Gastrocnemius medialis (tissue), 4 donors: ENCODE data around the gene LYL1. TPM values are rescaled to one million over a fixed set of nuclear protein-coding genes. Genes with fewer than 3 reads are reported as not detected.

Experiments
- ATAC-seq, 2 donors: fragments of 150-250 bp; one replicate each; pipeline ENCODE4 v1.9.1; 2016
- DNase-seq, 2 donors: peaks; one replicate each; pipeline ENCODE4 v3.0.0-alpha.2; 2019
- H3K27ac ChIP-seq, 4 donors: fragments of 200-600 bp; sonication (generic); 1 replicate in 1 of 4; 2 replicates in 3 of 4; pipeline ENCODE4 v1.5.1; 2016 to 2018; ENCODE audit warnings: mild to moderate bottlenecking in 2 of 4, moderate library complexity in 1 of 4
- H3K27me3 ChIP-seq, 3 donors: fragments of 200-600 bp; sonication (generic) in 2 of 3; 1 replicate in 1 of 3; 2 replicates in 2 of 3; pipeline versions ENCODE4 v1.5.1 to v1.6.0; 2016 to 2019; ENCODE audit warnings: mild to moderate bottlenecking in 1 of 3, moderate library complexity in 1 of 3
- H3K36me3 ChIP-seq, 2 donors: fragments of 200-600 bp; sonication (generic) in 1 of 2; one replicate each; pipeline ENCODE4 v1.5.1; 2017 to 2018
- H3K4me1 ChIP-seq, 2 donors: fragments of 200-600 bp; sonication (generic) in 1 of 2; one replicate each; pipeline ENCODE4 v1.5.1; 2016 to 2017; ENCODE audit warnings: mild to moderate bottlenecking in 2 of 2
- H3K4me3 ChIP-seq, 4 donors: fragments of 200-600 bp; sonication (generic) in 3 of 4; 1 replicate in 1 of 4; 2 replicates in 3 of 4; pipeline ENCODE4 v1.5.1; 2016 to 2019; ENCODE audit warnings: mild to moderate bottlenecking in 2 of 4
- H3K9me3 ChIP-seq, 3 donors: fragments of 200-600 bp; sonication (generic) in 2 of 3; 1 replicate in 1 of 3; 2 replicates in 2 of 3; pipeline ENCODE4 v1.5.1; 2016 to 2019
- POLR2A ChIP-seq, 2 donors: fragments of 450-650 bp; IDR thresholded peaks; one replicate each; pipeline ENCODE4 v1.6.1; 2017; ENCODE audit warnings: antibody characterized with exemption in 2 of 2, mild to moderate bottlenecking in 2 of 2, moderate library complexity in 2 of 2
- in situ Hi-C, 4 donors: fragments of 200-750 bp; cut with MboI; loops; one replicate each; pipeline versions ENCODE4 v1.15.0 to v1.8.0; 2017; ENCODE audit warnings: low sequenced_read_pairs in 4 of 4
- intact Hi-C: fragments of 100-400 bp; cut with DNase I; formaldehyde crosslinking; loops from one replicate; pipeline ENCODE4 v1.15.1; 2023; ENCODE audit warnings: low total_unique reads
- total RNA-seq, 4 donors: library from RNA; depleted of rRNA; stranded (reverse); fragments of >200 nt; gene quantifications; one replicate each; pipeline versions ENCODE4 v1.1.0 to v1.2.3, GENCODE V29; 2016
- TF ChIP-seq, protein P1 (sequence below), 5 experiments: fragments of 450-650 bp in 3 of 5; fragments of 200-600 bp in 2 of 5; sonication (generic) in 2 of 5; IDR thresholded peaks in 4 of 5; conservative IDR thresholded peaks in 1 of 5; 1 replicate in 4 of 5; 2 replicates in 1 of 5; pipeline ENCODE4 v1.5.1; 2016 to 2019; ENCODE audit warnings: antibody characterized with exemption in 5 of 5, mild to moderate bottlenecking in 3 of 5, moderate library complexity in 3 of 5

Gene LYL1
- total RNA-seq, 4 donors from 2014 or later = 2.6 to 5.0 (median 3.1) TPM

DNA sequence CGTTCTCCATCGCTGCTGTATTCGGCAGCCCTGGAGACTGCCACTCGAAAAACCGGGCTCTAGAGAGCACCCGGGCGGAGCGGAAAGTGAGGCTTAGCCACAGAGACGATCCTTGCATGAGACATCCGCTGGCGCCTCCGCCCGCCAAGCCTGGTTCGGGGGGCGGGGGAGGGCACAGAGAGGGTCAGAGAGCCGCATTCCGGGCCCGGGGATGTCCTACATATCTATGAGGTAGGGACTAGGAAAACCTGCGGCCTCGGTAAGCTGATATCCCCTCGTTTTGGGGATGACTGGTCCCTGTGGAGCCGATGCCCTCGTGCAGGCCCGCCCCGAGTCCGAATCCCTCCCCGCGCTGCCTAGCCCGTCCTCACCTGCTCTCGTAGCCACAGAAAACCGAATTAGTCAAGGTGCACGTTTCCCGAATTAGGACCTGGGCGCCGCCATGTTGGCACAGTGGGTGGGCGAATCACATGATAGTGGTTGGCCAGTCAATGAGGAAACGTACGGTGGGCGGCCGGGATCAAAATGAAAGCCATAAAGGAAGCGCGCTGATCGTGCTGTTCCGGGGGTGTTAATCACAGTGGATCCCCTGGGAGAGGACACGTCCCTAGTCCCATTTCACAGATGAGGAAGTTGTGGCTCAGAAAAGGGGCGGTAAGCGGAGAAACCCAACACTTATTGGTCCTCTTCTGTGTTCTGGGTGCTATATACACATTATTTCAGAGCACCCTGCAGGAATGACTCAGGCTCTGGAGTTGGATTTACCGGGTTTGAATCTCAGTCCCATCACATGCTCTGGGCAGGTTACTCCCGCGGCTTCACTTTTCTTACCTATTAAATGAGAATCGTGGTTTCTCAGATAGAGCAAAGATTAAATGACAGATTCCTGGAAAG lies 13.9 kb upstream of the LYL1 start, which contains the start of gene TRMT1:
Gene TRMT1, minus strand, starts transcription at position 459 of the 894 bp plus-strand sequence. Its CDS starts 341 bp downstream, at position 118.
- intact Hi-C loops (loop anchor here (5.0 to 10.0 kb wide), 2 partner anchors 234 to 382 kb away; partner anchors contain the start of genes DNASE2, GET3 and TRIR), in situ Hi-C loops (loop anchor here in 1 of 4 donors (25.0 kb wide), 1 partner anchor 146 kb away; no protein-coding TSS in a partner anchor)
- ATAC-seq (peak; percentile 79 to 82), DNase-seq (peak; percentile 88 to 92)
- Histone ChIP-seq H3K9me3 (no peaks in the 10 kb centered on the region), H3K4me1 (peaks cover 23 to 36% of the 10 kb centered on the region in 2 donors), H3K36me3 (peaks cover 0 to 28% of the 10 kb centered on the region in 2 donors), H3K27me3 (no peaks in the 10 kb centered on the region), H3K27ac (peak within 1 kb of the TSS; percentile 79 to 93 (median 86)), H3K4me3 (peak within 1 kb of the TSS; percentile 79 to 100 (median 92))
- TF ChIP-seq POLR2A (IDR thresholded peaks at IDR 0.05) = peak; percentile 21 to 24
- TF ChIP-seq, protein P1, sequence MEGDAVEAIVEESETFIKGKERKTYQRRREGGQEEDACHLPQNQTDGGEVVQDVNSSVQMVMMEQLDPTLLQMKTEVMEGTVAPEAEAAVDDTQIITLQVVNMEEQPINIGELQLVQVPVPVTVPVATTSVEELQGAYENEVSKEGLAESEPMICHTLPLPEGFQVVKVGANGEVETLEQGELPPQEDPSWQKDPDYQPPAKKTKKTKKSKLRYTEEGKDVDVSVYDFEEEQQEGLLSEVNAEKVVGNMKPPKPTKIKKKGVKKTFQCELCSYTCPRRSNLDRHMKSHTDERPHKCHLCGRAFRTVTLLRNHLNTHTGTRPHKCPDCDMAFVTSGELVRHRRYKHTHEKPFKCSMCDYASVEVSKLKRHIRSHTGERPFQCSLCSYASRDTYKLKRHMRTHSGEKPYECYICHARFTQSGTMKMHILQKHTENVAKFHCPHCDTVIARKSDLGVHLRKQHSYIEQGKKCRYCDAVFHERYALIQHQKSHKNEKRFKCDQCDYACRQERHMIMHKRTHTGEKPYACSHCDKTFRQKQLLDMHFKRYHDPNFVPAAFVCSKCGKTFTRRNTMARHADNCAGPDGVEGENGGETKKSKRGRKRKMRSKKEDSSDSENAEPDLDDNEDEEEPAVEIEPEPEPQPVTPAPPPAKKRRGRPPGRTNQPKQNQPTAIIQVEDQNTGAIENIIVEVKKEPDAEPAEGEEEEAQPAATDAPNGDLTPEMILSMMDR (IDR thresholded peaks at IDR 0.05 in 4 of 5, conservative IDR thresholded peaks at IDR 0.05 in 1 of 5) = peak in 1 of 5 experiments; percentile 22

DNA sequence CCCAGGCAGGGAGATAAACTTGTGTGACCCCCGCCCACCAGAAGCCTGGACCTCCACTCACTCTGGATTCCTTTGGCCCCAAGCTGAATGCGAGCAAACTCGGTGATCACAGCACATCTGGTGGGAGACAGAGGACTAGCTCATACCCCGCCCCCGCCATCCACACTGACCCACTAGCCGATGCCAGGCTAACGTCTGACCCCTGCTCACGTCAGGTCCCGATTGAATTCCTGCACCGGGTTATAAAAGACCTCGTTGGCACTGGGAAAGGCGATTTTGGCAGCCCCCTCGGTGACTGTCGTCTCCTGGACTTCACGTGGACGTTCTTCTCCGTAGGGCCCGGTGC lies 13.3 kb upstream of the LYL1 start:
- Histone ChIP-seq H3K36me3 (peaks cover 0 to 28% of the 10 kb centered on the region in 2 donors), H3K4me3 (peak overlapping the region; percentile 79 to 100 (median 92)), H3K27me3 (no peaks in the 10 kb centered on the region), H3K9me3 (no peaks in the 10 kb centered on the region), H3K4me1 (peaks cover 23 to 36% of the 10 kb centered on the region in 2 donors), H3K27ac (peak overlapping the region; percentile 79 to 93 (median 86))
- DNase-seq = no peak
- intact Hi-C loops = loop anchor here (5.0 to 10.0 kb wide), 2 partner anchors 234 to 381 kb away; partner anchors contain the start of genes DNASE2, GET3 and TRIR
- in situ Hi-C loops = loop anchor here in 1 of 4 donors (25.0 kb wide), 1 partner anchor 146 kb away; no protein-coding TSS in a partner anchor
- TF ChIP-seq, protein P1 (IDR thresholded peaks at IDR 0.05 in 4 of 5, conservative IDR thresholded peaks at IDR 0.05 in 1 of 5) = no peak
- TF ChIP-seq POLR2A (IDR thresholded peaks at IDR 0.05) = no peak
- no peak for ATAC-seq

DNA sequence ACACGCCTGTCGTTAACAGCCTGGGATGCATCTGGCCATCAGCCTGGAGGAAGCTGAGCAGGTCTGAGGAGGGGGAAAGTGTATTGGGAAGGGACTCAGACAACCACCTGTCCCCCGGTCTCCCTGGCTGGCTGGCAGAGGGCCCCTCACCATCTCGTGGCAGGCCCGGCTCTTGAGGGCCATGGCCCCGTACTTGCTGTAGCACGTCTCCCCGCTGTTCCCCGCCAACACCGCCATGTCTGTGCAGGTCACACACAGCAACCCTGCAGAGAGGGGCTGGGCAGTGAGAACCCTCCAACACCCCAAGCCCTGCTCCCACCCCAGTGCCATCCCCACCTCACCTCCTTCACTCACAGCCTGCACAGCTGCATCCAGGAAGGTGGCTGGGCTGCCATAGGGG lies 9.9 kb upstream of the LYL1 start:
- H3K4me1 ChIP-seq = peaks cover 12 to 20% of the 10 kb centered on the region in 2 donors
- no peaks in the 10 kb centered on the region for H3K9me3 ChIP-seq
- H3K4me3 ChIP-seq = no peak overlapping the region
- no peaks in the 10 kb centered on the region for H3K27me3 ChIP-seq
- DNase-seq (no peak), ATAC-seq (no peak)
- TF ChIP-seq, protein P1 (IDR thresholded peaks at IDR 0.05 in 4 of 5, conservative IDR thresholded peaks at IDR 0.05 in 1 of 5) = no peak
- TF ChIP-seq POLR2A (IDR thresholded peaks at IDR 0.05) = no peak
- no peak overlapping the region for H3K27ac ChIP-seq
- H3K36me3 ChIP-seq = peaks cover 0 to 43% of the 10 kb centered on the region in 2 donors
- in situ Hi-C loops (loop anchor here in 1 of 4 donors (25.0 kb wide), 1 partner anchor 150 kb away; no protein-coding TSS in a partner anchor), intact Hi-C loops (loop anchor here (10.0 kb wide), 1 partner anchor 378 kb away; the partner anchor contains the start of genes GET3 and TRIR)

DNA sequence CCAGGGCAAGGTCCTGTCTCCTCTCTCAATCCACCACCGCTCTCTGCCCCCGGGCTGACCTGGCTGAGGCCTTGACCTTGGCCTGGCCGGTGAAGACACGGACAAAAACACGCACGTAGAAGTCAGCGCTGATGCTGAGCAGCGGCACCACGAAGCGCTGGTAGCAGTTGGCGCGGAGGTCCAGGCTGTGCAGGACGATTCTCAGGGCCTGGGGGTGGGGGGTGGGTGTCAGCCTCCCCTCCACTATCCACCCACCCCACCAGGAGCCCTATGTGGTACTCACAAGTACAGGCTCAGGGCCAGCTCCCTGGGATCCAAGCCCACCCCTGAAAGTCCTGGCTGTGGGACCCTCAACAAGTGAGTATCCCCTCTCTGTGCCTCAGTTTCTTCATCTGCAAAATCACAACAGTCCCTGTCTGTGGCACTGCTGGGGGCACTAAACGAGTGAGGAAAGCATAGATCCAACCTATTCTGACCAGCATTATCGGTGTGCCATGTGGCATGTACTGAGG lies 7.5 kb upstream of the LYL1 start:
- no peak overlapping the region for H3K27ac ChIP-seq
- in situ Hi-C loops = loop anchor here in 1 of 4 donors (25.0 kb wide), 1 partner anchor 152 kb away; no protein-coding TSS in a partner anchor
- no peak for DNase-seq

More for the DNA sequence above, 7.5 kb upstream of the LYL1 start:
- no peaks in the 10 kb centered on the region for H3K27me3 ChIP-seq
- H3K4me1 ChIP-seq = peaks cover under 1 to 6% of the 10 kb centered on the region in 2 donors
- ATAC-seq = no peak
- no peak overlapping the region for H3K4me3 ChIP-seq
- intact Hi-C loops = loop anchor here (10.0 kb wide), 1 partner anchor 375 kb away; the partner anchor contains the start of genes GET3 and TRIR
- H3K9me3 ChIP-seq = no peaks in the 10 kb centered on the region
- TF ChIP-seq POLR2A (IDR thresholded peaks at IDR 0.05) = no peak
- TF ChIP-seq, protein P1 (IDR thresholded peaks at IDR 0.05 in 4 of 5, conservative IDR thresholded peaks at IDR 0.05 in 1 of 5) = no peak
- H3K36me3 ChIP-seq = peaks cover 0 to 49% of the 10 kb centered on the region in 2 donors
